GM12801 (cell line): Measurements from ENCODE around the gene PRDM16.

Experiments
- CTCF ChIP-seq: IDR thresholded peaks from one replicate; pipeline ENCODE4 v1.5.1; 2011; ENCODE audit warnings: control low read depth; ENCODE audit not compliant: insufficient read length; ENCODE audit errors: extremely low read depth

The PRDM16 gene

GRCh38 chr1:3068564-3069431 is at the start of gene PRDM16:
Gene PRDM16 (plus strand): TSS chr1:3069203. CDS start chr1:3069260, 57 bp downstream.
- no peak for TF ChIP-seq CTCF

GRCh38 chr1:3019516-3020051 is 49.4 kb upstream of the PRDM16 start:
- TF ChIP-seq CTCF, result no peak

DNA sequence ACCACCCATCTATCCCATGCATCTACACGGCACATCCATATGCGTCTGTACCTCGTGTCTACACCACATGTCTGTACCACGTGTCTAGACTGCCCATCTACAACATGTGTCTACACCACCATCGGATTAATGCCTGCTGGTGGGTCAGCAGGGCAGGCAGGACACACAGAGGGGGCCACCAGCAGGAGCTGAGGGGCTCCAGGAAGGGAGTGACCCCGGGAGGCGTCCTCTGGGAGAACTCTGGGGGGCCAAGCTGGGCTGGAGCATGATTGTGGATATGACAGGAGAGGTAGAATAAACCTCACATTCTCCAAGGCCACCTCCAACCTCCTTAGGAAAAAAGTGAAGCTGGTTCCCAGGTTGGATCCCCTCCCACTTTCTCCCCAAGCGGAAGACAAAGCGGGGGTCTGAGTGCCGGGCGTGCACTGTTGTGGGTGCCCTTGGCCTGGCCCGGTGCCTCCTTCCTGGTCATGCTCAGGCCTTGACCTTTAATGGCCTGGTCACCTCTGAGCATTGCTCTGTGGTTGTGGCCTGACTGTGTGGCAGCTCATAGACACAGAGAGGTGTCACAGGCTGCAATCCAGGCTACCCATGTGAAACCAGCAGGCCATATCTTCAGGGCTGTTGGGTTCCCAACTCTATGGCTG is 48.6 kb upstream of the PRDM16 start:
- TF ChIP-seq CTCF, result no peak

- TF ChIP-seq CTCF, result no peak
Observed at GRCh38 chr1:3021233-3021671, 47.8 kb upstream of the PRDM16 start, which contains the start of gene ACTRT2. Gene ACTRT2 (plus strand): TSS chr1:3021467. CDS start chr1:3021687, 220 bp downstream.

GRCh38 chr1:3021801-3022401 is 47.1 kb upstream of the PRDM16 start:
- TF ChIP-seq CTCF, result no peak

DNA sequence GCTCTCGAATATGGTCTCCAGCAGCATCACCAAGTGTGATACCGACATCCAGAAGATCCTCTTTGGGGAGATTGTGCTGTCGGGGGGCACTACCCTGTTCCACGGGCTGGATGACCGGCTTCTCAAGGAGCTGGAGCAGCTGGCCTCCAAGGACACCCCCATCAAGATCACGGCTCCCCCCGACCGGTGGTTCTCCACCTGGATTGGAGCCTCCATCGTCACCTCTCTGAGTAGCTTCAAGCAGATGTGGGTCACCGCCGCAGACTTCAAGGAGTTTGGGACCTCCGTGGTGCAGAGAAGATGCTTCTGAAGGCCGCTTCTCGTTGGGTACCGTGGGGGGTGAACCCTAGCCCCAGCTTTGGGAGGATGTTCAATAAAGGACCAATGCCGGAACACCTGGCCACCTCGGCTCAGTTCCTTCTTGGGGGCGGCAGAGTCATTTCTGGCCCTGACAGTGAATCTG is 46.5 kb upstream of the PRDM16 start:
- TF ChIP-seq CTCF, result no peak

DNA sequence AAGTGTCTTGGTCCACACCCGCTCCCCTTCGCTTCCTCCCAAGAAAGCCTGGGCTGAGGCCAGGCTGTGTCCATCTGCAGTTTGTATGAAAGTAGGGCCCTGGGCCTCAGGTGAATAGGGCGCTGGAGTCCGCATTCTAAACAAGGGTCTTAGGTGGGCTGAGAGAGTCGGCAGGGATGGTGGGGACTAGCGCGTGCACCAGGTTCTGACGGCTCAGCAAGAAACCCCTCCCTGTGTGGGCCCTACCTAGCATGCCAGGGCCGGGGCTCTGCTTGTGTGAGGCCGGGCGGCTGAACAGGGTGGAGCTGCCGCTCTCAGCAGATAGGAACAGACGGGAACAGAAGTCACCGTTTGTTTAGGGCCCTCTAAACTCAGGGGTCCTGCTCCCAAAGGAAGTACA is 46.0 kb upstream of the PRDM16 start:
- no peak for TF ChIP-seq CTCF
